ENCODE measurements around the gene ANKEF1.
"Not testable (repeated sequence)": the region's sequence is repeated elsewhere in the genome, so short reads cannot be mapped to it uniquely, and the experiment has no call there.

ANKEF1 gene

GRCh38 chr20:10033905-10034650 is 709 bp upstream of the ANKEF1 start:
- peaks cover 4% of the 10 kb centered on the region; the same call in 1 of the 2 replicates for H3K36me3 ChIP-seq (ENCODE audit: control insufficient read depth, insufficient read depth, low read length)
- no peak overlapping the region for H3K9ac ChIP-seq (ENCODE audit: low read depth, low read length)
- H3K4me3 ChIP-seq (ENCODE audit: low read depth, low read length): no peak overlapping the region
- H3K9me3 ChIP-seq (ENCODE audit: control insufficient read depth, insufficient read depth, low read length): no peaks in the 10 kb centered on the region
- H3K27ac ChIP-seq (ENCODE audit: low read depth, low read length): no peak overlapping the region
- peaks cover 7% of the 10 kb centered on the region for H3K4me1 ChIP-seq (ENCODE audit: control insufficient read depth, insufficient read depth, low read length)
- H3K27me3 ChIP-seq (ENCODE audit: control insufficient read depth, insufficient read depth, low read length): peaks cover 6% of the 10 kb centered on the region

GRCh38 chr20:10036321-10036720 is 1.5 kb downstream of the ANKEF1 start:
- H3K9me3 ChIP-seq (ENCODE audit: control insufficient read depth, insufficient read depth, low read length); H3K27ac ChIP-seq (ENCODE audit: low read depth, low read length); H3K36me3 ChIP-seq (ENCODE audit: control insufficient read depth, insufficient read depth, low read length); H3K4me1 ChIP-seq (ENCODE audit: control insufficient read depth, insufficient read depth, low read length); H3K9ac ChIP-seq (ENCODE audit: low read depth, low read length); H3K4me3 ChIP-seq (ENCODE audit: low read depth, low read length); H3K27me3 ChIP-seq (ENCODE audit: control insufficient read depth, insufficient read depth, low read length): not testable (repeated sequence)

GRCh38 chr20:10040070-10040975 is 5.5 kb downstream of the ANKEF1 start:
- H3K9ac ChIP-seq (ENCODE audit: low read depth, low read length): no peak overlapping the region
- peaks cover 5% of the 10 kb centered on the region for H3K4me1 ChIP-seq (ENCODE audit: control insufficient read depth, insufficient read depth, low read length)
- no peaks in the 10 kb centered on the region for H3K9me3 ChIP-seq (ENCODE audit: control insufficient read depth, insufficient read depth, low read length)
- H3K36me3 ChIP-seq (ENCODE audit: control insufficient read depth, insufficient read depth, low read length): peaks cover 10% of the 10 kb centered on the region
- no peak overlapping the region for H3K27ac ChIP-seq (ENCODE audit: low read depth, low read length)
- H3K4me3 ChIP-seq (ENCODE audit: low read depth, low read length): no peak overlapping the region
- no peaks in the 10 kb centered on the region for H3K27me3 ChIP-seq (ENCODE audit: control insufficient read depth, insufficient read depth, low read length)

- H3K4me1 ChIP-seq (ENCODE audit: control insufficient read depth, insufficient read depth, low read length): no peaks in the 10 kb centered on the region
- H3K27ac ChIP-seq (ENCODE audit: low read depth, low read length): no peak overlapping the region
- H3K9ac ChIP-seq (ENCODE audit: low read depth, low read length): no peak overlapping the region
- no peaks in the 10 kb centered on the region for H3K27me3 ChIP-seq (ENCODE audit: control insufficient read depth, insufficient read depth, low read length)
- H3K36me3 ChIP-seq (ENCODE audit: control insufficient read depth, insufficient read depth, low read length): peaks cover 10% of the 10 kb centered on the region
- H3K4me3 ChIP-seq (ENCODE audit: low read depth, low read length): no peak overlapping the region
- no peaks in the 10 kb centered on the region for H3K9me3 ChIP-seq (ENCODE audit: control insufficient read depth, insufficient read depth, low read length)
Observed at GRCh38 chr20:10042086-10042485, 7.3 kb downstream of the ANKEF1 start.

DNA sequence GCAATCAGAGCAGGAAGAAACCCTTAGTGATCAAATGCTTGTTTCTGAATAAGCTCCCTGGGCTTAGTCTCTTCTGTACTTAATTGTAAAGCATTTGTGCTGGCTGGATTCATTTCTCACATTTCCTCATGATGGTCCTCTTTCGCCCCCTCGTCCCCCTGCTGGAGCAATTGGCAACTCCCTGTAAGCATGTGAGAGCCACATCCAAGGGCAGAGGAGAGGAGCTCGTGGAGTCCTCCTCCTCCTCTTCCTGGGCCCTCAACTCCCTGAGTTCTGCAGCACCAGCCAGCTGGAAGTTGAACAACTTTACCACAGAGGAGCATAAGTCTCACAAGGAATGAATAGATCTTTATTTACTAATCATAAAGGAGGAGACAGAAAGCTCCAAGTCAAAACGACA is 12.6 kb downstream of the ANKEF1 start:
- no peak overlapping the region for H3K4me3 ChIP-seq (ENCODE audit: low read depth, low read length)
- H3K27me3 ChIP-seq (ENCODE audit: control insufficient read depth, insufficient read depth, low read length): no peaks in the 10 kb centered on the region
- no peaks in the 10 kb centered on the region for H3K9me3 ChIP-seq (ENCODE audit: control insufficient read depth, insufficient read depth, low read length)
- peaks cover 6% of the 10 kb centered on the region; the same call in 1 of the 2 replicates for H3K36me3 ChIP-seq (ENCODE audit: control insufficient read depth, insufficient read depth, low read length)
- H3K27ac ChIP-seq (ENCODE audit: low read depth, low read length): no peak overlapping the region
- no peak overlapping the region for H3K9ac ChIP-seq (ENCODE audit: low read depth, low read length)
- H3K4me1 ChIP-seq (ENCODE audit: control insufficient read depth, insufficient read depth, low read length): no peaks in the 10 kb centered on the region

GRCh38 chr20:10051185-10051584 is 16.4 kb downstream of the ANKEF1 start:
- H3K4me1 ChIP-seq (ENCODE audit: control insufficient read depth, insufficient read depth, low read length): no peaks in the 10 kb centered on the region
- H3K9me3 ChIP-seq (ENCODE audit: control insufficient read depth, insufficient read depth, low read length): no peaks in the 10 kb centered on the region
- no peak overlapping the region for H3K9ac ChIP-seq (ENCODE audit: low read depth, low read length)
- H3K27ac ChIP-seq (ENCODE audit: low read depth, low read length): no peak overlapping the region
- peaks cover 20% of the 10 kb centered on the region for H3K36me3 ChIP-seq (ENCODE audit: control insufficient read depth, insufficient read depth, low read length)
- no peaks in the 10 kb centered on the region for H3K27me3 ChIP-seq (ENCODE audit: control insufficient read depth, insufficient read depth, low read length)
- H3K4me3 ChIP-seq (ENCODE audit: low read depth, low read length): no peak overlapping the region

- H3K27me3 ChIP-seq (ENCODE audit: control insufficient read depth, insufficient read depth, low read length): no peaks in the 10 kb centered on the region
- no peaks in the 10 kb centered on the region for H3K9me3 ChIP-seq (ENCODE audit: control insufficient read depth, insufficient read depth, low read length)
- peaks cover 11% of the 10 kb centered on the region for H3K4me1 ChIP-seq (ENCODE audit: control insufficient read depth, insufficient read depth, low read length)
- H3K9ac ChIP-seq (ENCODE audit: low read depth, low read length): no peak overlapping the region
- no peak overlapping the region for H3K27ac ChIP-seq (ENCODE audit: low read depth, low read length)
- H3K36me3 ChIP-seq (ENCODE audit: control insufficient read depth, insufficient read depth, low read length): peaks cover 8% of the 10 kb centered on the region
- no peak overlapping the region for H3K4me3 ChIP-seq (ENCODE audit: low read depth, low read length)
Observed at GRCh38 chr20:10059006-10059405, 24.2 kb downstream of the ANKEF1 start.

GRCh38 chr20:10060226-10060625 is 25.4 kb downstream of the ANKEF1 start:
- H3K4me1 ChIP-seq (ENCODE audit: control insufficient read depth, insufficient read depth, low read length): peaks cover 11% of the 10 kb centered on the region
- H3K4me3 ChIP-seq (ENCODE audit: low read depth, low read length): no peak overlapping the region
- H3K36me3 ChIP-seq (ENCODE audit: control insufficient read depth, insufficient read depth, low read length): peaks cover 5% of the 10 kb centered on the region
- no peaks in the 10 kb centered on the region for H3K9me3 ChIP-seq (ENCODE audit: control insufficient read depth, insufficient read depth, low read length)
- H3K27me3 ChIP-seq (ENCODE audit: control insufficient read depth, insufficient read depth, low read length): no peaks in the 10 kb centered on the region
- no peak overlapping the region for H3K27ac ChIP-seq (ENCODE audit: low read depth, low read length)
- no peak overlapping the region for H3K9ac ChIP-seq (ENCODE audit: low read depth, low read length)

DNA sequence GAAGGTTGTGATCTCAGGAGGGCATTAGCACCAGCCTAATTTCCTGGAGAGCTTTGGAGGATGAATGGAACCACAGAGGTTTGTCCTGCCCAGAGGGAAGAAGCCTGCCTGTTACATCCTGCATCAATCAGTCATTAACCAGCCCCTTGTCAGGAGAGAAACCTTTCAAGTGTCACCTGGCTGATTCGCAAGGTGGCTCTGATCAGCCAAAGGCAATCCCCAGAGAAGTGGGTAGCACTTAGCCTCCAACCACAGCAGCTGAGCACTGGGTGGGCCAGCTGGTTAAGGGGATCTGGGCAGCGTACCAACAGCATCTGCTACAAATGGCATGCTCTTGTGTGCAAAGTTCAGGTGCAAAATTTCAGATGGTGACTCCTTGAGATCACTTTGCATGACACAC is 26.9 kb downstream of the ANKEF1 start:
- Histone ChIP-seq H3K9me3 (ENCODE audit: control insufficient read depth, insufficient read depth, low read length) (no peaks in the 10 kb centered on the region), H3K27ac (ENCODE audit: low read depth, low read length) (no peak overlapping the region), H3K27me3 (ENCODE audit: control insufficient read depth, insufficient read depth, low read length) (no peaks in the 10 kb centered on the region), H3K36me3 (ENCODE audit: control insufficient read depth, insufficient read depth, low read length) (no peaks in the 10 kb centered on the region), H3K9ac (ENCODE audit: low read depth, low read length) (no peak overlapping the region), H3K4me1 (ENCODE audit: control insufficient read depth, insufficient read depth, low read length) (peaks cover 11% of the 10 kb centered on the region), H3K4me3 (ENCODE audit: low read depth, low read length) (no peak overlapping the region)

DNA sequence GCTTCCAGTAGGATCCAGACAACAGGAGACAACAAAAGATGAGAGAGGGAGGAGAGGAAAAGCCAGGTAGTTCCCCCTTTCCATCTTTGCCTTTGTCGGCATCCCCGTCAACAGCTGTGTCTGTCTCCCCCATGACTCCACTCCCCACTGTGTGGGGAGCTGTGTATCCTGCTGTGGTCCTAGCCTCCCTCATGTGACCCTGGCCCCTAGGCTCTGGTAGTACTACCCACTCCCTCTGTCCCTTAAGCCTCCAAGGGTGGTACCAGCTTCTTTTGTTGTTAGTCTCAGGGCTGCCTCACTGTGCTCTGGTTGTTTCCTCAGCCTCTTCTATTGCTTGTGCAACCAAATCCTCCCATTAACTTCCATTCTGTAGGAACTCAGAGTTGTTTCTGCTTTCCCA is 28.7 kb downstream of the ANKEF1 start:
- Histone ChIP-seq H3K9me3 (ENCODE audit: control insufficient read depth, insufficient read depth, low read length) (no peaks in the 10 kb centered on the region), H3K4me3 (ENCODE audit: low read depth, low read length) (no peak overlapping the region), H3K27ac (ENCODE audit: low read depth, low read length) (no peak overlapping the region), H3K9ac (ENCODE audit: low read depth, low read length) (no peak overlapping the region), H3K27me3 (ENCODE audit: control insufficient read depth, insufficient read depth, low read length) (no peaks in the 10 kb centered on the region), H3K4me1 (ENCODE audit: control insufficient read depth, insufficient read depth, low read length) (peaks cover 11% of the 10 kb centered on the region), H3K36me3 (ENCODE audit: control insufficient read depth, insufficient read depth, low read length) (no peaks in the 10 kb centered on the region)

GRCh38 chr20:10064611-10065010 is 29.8 kb downstream of the ANKEF1 start:
- Histone ChIP-seq H3K4me1 (ENCODE audit: control insufficient read depth, insufficient read depth, low read length) (peaks cover 3% of the 10 kb centered on the region), H3K9ac (ENCODE audit: low read depth, low read length) (no peak overlapping the region), H3K27ac (ENCODE audit: low read depth, low read length) (no peak overlapping the region), H3K36me3 (ENCODE audit: control insufficient read depth, insufficient read depth, low read length) (no peaks in the 10 kb centered on the region), H3K4me3 (ENCODE audit: low read depth, low read length) (no peak overlapping the region), H3K9me3 (ENCODE audit: control insufficient read depth, insufficient read depth, low read length) (no peaks in the 10 kb centered on the region), H3K27me3 (ENCODE audit: control insufficient read depth, insufficient read depth, low read length) (no peaks in the 10 kb centered on the region)

All from HUES48 (cell line).